NCI-H2196 (cell line): ENCODE measurements around the gene IRGC.

Source experiments
- DNase-seq: peaks from one replicate; lab custom pipeline; 2025; ENCODE audit not compliant: unreplicated experiment; lab: John Stamatoyannopoulos, UW

Gene IRGC

GRCh38 chr19:43721469-43722048, 5.7 kb downstream of the IRGC start:
- no peak for DNase-seq

- DNase-seq = no peak
These were observed 7.7 kb downstream of the IRGC start for GRCh38 chr19:43723588-43723987.

- no peak for DNase-seq
These were observed 9.0 kb downstream of the IRGC start for GRCh38 chr19:43724896-43725295.

DNA sequence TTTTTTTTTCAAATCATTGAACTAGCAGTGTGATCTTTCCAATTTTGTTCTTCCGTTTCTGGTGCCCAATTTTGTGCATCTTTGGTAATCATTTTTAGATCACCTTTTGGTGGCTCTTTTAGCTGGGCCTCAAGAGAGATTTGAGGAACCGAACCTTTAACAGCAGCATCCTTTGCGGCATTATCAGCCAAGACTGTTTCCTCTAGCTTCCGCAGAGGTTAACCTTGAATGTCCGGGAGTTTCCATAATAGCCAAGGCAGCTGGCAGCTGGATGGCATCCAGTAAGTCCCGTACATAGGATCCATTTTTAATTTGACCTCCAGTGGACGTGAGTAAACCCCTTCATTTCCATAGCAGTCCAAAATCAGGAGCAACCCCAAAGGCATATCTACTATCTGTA, 9.6 kb downstream of the IRGC start:
- DNase-seq = no peak

- no peak for DNase-seq
These were observed 11.1 kb downstream of the IRGC start for GRCh38 chr19:43726736-43727592.

GRCh38 chr19:43727593-43727853, 11.6 kb downstream of the IRGC start:
- no peak for DNase-seq

DNA sequence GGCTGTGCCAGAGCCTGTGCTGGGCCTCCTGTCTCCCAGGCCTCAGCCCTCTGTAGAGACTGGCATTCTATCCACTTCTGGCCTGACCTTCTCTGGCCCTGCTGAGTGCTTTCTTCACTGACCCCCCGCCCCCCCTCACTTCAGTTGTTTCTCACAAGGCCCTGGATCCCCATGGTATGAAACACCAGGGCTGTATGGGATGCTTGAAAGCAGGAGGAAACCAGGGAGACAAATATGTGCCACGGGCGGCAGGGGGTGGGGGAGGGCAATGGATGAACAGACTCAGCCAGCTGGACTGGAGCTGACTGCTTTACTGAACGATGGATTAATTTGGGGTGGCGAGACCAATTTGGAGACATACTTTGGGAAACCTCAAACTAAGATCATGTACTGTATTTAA, 14.0 kb downstream of the IRGC start:
- DNase-seq = no peak

DNA sequence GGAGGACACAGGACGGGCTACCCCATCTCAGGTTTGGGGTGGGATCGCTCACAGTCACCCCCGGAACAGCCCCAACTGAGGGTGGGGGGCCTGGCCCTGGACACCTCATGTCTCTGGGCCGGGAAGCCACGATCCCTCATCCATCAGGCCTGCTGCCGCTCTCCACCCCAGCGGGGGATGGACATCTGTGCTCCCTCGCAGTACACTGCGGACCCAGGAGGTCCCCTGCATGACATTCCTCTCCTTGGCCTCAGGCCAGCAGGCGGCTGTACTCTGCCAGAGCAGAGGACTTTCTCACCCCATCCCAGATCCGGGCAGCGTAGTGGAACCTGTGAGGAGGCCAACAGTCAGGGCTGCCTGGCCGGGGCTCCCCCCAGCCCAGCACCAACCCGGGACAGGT, 15.5 kb downstream of the IRGC start:
- no peak for DNase-seq

DNA sequence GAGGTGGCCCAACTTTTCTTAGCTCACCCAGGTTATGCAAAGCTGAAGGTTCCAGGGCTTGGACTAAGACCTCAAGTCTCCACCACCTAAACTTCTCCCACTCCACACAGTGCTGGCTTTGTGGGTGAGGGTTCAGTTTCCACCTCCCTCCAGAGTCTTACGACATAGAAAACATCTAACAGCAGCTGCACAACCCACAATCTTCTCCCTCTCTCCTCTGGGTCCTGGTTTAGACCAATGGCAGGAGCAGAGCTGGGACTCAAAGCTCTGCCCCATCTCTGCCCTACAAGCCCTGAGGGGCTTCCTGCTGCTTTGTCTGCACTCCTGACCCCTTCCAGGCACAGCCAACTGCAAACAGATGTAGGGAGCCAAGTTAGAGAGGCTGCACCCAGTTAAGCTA, 16.0 kb downstream of the IRGC start:
- no peak for DNase-seq

- no peak for DNase-seq
These were observed 19.1 kb downstream of the IRGC start for GRCh38 chr19:43735013-43735412.

- no peak for DNase-seq
These were observed 20.1 kb downstream of the IRGC start for GRCh38 chr19:43735957-43736356.

DNA sequence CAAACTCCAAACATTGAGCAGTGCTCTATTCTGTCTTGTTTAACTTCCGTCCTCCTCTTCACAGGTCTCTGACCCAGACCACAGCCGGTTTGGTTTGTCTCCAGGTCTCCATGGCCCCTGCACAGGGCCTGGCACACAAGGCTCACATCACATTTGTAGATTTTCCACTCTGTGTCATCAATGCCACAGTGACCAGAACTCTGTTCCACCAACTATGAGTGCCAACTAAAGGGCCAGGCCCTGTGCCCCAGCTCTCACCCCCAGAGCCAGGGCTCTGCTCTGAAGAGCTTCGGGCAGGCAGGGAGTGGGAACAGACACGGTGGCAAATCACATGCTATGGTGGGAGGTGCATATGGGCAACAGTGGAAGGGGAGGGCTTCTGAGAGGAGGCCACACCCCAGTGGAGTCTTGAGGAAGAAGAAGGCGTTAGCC, 22.9 kb downstream of the IRGC start:
- no peak for DNase-seq

- no peak for DNase-seq
These were observed 23.8 kb downstream of the IRGC start for GRCh38 chr19:43739439-43740235.

GRCh38 chr19:43741075-43741825, 25.4 kb downstream of the IRGC start:
- no peak for DNase-seq

- DNase-seq = no peak
These were observed 27.2 kb downstream of the IRGC start for GRCh38 chr19:43743059-43743458.

DNA sequence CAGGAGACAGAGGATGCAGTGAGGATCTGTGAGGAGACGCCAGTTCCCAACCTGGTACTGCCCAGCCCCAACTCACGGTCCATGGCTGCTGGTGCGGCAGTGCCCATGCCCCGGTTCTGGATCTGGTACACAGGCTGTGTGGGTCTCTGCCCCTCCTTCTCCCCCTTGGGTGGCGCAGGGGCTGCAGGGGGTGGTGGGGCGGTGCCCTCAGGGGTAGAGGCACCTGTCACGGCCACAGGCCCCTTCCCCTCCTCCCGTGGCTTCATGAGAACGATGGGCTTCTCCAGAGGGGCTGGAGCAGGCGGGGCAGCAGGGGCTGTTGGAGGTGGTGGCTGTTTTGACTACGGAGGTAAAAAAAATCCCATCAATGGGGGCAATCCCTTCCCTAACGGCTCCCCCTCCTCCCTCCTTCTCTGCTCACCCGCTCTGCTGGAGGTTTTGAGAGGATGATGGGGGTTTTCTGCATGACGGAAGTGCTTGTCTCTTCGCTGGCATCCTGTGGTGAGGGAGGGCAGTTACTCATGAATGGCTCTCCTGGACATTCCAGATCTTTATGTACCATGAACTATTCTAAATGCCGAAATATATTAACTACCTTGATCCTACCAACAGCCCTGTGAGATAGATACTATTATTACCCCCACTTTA, 31.8 kb downstream of the IRGC start:
- DNase-seq = no peak

DNA sequence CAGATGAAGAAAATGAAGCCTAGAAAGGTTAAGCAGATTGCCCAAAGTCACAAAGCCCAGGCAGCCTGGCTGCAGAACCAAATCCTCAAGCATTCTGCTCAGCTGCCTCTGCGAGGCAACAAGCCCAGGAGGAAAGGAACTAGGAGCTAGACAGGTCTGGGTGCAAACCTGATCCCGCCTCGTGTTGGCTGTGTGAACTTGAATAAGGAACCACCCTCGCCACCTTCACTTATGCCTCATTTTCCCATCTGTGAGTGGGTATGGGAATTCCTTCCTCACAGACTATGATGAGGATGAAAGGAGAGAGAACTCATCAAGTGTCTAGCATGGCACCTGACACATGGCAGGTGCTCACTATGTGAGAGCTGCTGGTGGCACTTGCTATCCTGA, 32.3 kb downstream of the IRGC start:
- DNase-seq = no peak

GRCh38 chr19:43748685-43749084, 32.8 kb downstream of the IRGC start:
- no peak for DNase-seq

DNA sequence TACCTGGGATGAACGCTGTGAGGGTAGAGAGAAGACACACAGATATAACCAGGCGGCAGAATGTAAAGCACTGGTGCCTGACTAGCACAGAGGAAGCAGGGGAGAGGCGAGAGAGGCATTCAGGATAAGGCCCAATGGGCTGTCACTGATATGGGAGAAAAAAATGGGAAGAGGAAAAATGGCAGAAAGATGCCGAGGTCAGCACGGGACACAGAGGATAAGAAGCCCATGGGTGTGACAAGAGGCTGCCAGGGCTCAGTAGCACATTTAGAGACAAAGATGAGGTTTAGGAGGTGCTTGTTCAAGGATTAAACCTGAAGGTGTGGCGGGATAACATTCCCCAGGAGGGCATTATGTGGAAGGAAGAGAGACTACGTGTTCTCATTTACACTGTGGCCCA, 33.3 kb downstream of the IRGC start:
- DNase-seq = no peak

DNA sequence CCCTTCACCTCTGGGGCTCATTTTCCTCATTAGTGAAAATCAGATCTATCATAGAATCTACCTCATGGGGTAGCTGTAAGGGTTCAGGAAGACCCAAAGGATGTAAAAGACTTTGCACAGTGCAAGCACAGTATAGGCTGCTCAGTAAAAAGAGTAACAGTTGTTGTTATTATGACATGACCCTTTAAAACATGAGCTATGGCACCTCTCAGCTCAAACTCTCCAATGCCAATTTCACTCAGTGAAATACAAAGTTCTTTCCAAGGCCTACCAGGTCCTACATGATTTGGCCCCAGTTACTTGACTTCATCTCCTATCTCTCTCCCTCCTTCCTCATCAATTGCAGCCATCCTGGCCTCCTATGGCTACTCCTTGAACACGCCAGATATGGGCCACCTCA, 34.0 kb downstream of the IRGC start:
- DNase-seq = no peak
